GM19099 (cell line): ENCODE results near the gene HABP2.

Experiments
- POLR2A ChIP-seq: IDR thresholded peaks from 3 replicates; pipeline ENCODE4 v1.6.1; 2011; ENCODE audit warnings: low read depth; ENCODE audit not compliant: insufficient read length; ENCODE audit errors: extremely low read depth

HABP2 gene

DNA sequence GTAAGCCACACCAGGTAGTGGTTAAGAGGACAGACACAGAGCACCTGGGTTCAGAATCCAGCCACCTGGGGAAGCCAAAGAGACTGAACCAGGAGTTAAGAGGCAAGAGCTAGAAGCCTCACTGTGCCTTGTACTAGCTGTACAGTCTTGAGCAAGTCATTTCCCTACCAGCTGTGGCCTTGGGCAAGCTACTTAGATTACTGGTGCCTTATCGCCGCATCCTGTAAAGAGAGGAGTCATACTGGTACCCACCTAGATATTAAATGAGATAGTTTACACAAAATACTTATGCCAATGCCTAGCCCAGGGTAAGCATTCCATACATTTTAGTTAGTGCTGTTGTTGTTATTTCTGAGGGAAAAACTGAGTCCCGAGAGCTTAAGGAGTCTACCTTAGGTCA, 47.7 kb downstream of the HABP2 start:
- TF ChIP-seq POLR2A = no peak

GRCh38 chr10:113603057-113603777, 50.4 kb downstream of the HABP2 start:
- no peak for TF ChIP-seq POLR2A

DNA sequence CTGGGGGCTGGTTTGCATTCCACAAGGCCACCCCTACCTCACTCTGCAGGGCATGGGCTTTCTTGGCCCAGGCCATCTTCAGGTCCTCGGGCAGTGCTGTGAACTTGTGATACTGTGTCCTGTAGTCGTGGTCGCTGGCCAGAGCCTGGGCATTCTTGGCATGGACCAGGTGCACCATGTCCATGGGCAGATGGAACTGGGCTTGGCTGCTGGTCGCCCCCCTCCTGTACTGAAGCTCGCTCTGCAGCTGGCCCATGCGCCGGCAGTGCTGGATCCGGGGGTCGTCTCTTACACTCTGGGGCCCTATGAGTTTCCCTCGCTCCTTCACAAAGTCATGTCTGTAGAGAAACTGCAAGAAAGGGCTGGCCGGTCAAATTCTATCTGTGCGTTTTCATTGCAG, 51.7 kb downstream of the HABP2 start:
- TF ChIP-seq POLR2A = no peak

DNA sequence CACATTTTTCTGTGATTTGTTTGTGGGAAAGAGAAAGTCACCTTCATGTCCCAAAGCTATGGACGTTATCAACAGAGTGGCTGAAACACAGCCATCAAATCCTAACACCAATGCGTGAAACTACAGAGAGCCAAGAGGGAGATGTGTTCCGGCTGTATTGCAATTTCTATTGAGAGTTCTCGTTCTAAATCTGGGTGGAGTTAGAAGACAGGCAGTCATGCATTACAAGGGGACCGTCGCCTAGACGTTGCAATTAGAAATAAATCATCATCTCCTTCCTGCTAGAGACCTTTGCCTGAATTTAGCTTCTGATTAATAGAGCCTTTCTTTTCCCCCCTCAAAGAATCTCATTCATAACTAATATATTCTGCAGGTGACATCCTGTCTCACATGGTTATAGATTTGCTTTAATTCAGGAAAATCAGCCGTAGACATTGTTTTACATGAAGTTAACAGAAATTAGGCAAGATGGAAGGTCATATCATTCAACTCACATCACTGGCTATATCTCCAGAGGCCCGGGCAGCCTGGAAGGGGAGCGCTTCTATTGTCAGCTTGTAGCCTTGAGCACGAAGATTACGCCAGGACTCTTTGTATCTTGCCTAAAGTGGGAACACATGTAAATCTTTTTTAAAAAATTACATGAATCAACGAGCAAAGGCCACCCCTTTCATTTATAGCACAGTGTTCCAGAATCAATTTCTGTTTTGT, 52.6 kb downstream of the HABP2 start:
- no peak for TF ChIP-seq POLR2A

GRCh38 chr10:113609704-113610108, 56.9 kb downstream of the HABP2 start:
- TF ChIP-seq POLR2A = no peak

DNA sequence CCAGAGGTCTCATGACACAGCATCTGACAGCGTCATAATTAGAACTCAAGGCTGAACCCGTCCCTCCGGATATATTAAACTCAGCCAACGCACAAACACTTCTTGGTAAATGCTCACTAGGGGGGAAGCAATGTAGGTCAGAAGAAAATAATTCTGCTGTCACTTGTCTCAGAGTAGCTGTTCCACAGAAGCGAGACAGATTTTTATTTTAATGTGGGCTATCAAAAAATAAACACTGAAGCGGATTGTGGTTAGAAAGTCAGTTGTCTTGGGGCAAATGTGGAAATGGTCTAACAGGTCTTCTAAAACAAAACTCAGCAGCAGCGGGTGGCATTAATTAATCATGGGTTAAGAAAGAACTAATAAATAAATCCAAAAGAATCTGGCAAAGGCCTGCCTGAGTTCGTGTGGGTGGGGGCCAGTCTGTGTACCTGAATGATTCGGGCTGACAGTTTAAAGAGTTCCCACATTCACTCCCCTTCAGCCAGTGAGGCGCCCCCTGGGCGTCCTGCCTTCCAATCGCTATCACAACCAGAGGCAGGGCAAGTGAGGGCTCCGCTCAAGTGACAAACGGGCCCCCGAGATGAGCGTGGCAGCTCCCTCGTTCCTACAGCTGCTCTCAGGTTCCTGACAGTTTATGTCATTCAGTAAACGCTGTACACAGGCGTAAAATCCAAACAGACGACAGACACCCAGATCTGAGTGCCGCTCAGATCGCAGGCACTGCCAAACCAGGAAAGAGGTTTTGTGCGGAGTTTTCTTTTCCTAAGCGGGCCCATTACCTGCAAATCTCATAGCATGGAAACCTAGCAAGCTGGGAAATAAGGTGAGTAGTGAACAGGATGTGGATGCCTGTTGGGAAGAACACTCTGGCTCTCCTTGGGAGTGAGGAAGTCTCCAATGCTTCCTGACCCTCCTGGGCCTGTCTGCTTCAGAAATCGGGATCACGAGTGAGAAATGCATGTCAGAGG, 58.1 kb downstream of the HABP2 start:
- no peak for TF ChIP-seq POLR2A

DNA sequence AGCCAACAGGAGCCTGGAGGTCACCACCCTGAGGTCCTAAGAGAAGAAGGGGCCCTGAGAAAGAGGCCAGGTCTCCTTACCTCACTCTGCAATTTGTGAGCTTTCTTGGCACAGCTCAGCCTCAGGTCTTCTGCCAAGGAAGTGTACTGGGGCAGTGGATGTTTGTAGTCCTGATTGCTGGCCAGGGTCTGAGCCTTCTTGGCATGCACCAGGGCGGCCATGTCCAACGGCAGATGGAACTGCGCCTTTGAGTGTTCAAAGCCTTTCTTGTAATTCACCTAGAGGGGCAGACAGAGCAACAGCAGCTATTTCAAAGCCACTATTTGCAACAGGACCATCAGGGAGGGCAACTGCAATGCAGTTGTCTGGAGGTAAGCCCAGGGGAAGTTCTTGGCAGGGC, 59.3 kb downstream of the HABP2 start:
- no peak for TF ChIP-seq POLR2A

DNA sequence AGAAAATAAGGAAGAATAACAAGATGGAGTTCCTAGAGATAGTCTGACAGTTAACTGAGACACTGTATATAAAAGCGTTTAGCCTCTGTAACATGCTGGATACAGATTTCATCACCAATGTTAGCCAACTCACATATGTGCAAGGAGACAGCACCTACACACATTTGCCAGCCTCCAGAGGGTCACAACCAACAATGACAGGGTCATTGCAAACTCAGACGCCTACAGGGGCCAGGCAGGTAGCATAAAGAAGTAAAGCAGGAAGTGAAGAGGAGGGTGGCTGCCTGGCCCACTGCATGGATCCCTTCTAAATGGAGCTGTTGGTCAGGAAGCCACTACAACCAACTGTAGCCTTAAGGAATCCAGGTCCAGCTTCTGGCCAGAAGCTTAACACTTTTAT, 60.6 kb downstream of the HABP2 start:
- no peak for TF ChIP-seq POLR2A

GRCh38 chr10:113613977-113614690, 61.3 kb downstream of the HABP2 start:
- no peak for TF ChIP-seq POLR2A

GRCh38 chr10:113616244-113617074, 63.6 kb downstream of the HABP2 start:
- no peak for TF ChIP-seq POLR2A

DNA sequence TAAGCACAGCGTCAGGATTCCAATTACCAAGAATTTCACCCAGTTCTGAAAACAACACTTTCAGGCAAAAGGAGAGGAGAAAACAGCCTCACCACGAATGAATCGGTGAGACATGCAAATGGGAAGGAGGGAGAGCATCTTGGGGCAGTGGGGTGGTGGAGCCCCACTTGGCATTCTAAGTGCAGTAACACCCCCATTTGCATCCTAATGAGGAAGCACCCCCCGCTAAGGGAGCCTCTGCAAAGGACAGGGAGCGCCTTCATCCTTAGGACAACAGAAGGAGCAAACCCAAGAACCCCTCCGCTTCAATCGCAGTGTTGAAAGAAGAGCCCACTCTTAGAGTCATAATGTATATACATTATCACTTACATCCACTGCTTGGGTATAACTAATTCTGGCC, 64.2 kb downstream of the HABP2 start:
- TF ChIP-seq POLR2A = no peak

DNA sequence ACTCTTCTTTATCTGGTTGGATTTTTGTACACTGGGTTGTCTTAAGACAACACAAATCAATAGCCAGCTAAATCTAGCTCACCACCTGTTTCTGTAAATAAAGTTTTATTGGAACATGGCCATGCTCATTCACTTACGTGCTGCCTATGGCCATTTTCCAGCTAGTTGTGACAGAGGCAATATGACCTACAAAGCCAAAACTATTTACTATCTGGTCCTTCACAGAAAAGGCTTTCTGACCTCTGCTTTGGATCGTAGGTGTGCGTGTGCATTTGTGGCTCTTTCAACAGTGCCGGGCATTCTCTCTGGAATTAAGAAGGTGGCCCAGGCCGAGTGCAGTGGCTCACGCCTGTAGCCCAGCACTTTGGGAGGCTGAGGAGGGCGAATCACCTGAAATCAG, 65.5 kb downstream of the HABP2 start:
- no peak for TF ChIP-seq POLR2A

DNA sequence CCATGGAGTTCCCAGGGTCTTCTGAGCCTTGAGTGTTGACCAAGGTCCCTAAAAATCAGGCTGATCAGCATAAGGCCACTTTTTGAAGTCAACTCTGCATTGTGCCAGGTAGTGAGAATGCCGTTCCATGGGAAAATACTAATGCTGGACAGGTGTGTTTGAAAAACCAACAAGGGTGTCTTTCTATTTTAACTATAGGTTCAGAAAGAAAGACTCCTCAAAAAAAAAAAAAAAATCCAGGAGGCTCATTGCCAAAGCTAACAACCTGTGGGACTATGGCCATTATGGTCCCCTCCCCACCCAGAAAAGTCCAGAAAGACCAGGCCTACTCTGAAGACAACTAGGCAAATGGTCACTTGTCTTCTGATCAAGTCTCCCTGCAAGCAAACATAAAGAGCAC, 66.5 kb downstream of the HABP2 start:
- TF ChIP-seq POLR2A = no peak

GRCh38 chr10:113620511-113620910, 67.7 kb downstream of the HABP2 start:
- no peak for TF ChIP-seq POLR2A
